Stimulated activated CD4-positive, alpha-beta T cell treated with anti-CD3 and anti-CD28 coated beads, Interleukin-2, amount 100 ng/mL, for 48 hours (primary cell): ENCODE results near the gene TBC1D20.

Source experiments
- DNase-seq, 2 donors: peaks; one replicate each; pipeline ENCODE4 v3.0.0-alpha.2; 2020

Gene TBC1D20

DNA sequence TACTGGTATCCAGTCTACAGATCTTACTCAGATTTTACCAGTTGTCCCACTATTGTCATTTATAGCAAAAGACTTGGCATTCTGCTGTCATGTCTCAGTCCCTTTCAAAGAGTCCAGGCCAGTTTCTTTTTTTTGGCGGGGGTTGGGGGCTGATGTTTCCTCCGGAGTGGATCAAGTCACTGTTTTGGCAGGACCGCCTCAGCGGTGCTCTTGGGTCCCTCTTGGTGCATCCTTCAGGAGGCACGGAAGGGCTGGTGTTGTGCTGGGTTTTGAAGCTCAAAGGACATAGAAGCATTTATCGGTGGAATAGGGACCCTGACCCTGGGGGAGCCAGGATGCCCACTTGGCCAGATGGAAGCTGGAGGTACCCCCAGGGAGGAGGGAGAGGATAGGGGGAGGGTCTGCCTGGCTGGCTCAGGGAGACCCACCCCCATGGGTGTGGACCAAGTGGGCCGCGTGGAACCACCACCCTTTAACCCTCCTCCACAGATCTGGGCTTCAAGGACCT lies 43.4 kb downstream of the TBC1D20 start:
- no peak for DNase-seq

- no peak for DNase-seq
These were observed 44.5 kb downstream of the TBC1D20 start for GRCh38 chr20:417801-418342.

- no peak for DNase-seq
These were observed 45.2 kb downstream of the TBC1D20 start for GRCh38 chr20:416950-417800.

DNA sequence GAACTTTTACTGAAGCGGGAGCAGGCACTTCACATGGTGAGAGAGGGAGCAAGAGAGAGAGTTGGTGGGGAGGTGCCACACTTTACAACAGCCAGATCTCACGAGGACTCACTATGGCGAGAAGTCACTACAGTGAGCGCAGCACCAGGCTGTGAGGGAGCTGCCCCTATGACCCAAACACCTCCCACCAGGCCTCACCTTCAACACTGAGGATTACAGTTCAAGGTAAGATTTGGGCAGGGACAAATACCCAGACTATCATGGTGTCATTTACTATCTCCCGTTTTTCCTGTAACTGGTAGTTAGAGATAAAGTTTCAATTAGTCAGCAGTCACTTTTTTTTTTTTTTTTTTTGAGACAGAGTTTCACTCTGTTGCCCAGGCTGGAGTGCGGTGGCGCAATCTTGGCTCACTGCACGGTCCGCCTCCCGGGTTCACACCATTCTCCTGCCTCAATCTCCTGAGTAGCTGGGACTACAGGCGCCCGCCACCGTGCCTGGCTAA lies 46.5 kb downstream of the TBC1D20 start:
- no peak for DNase-seq

DNA sequence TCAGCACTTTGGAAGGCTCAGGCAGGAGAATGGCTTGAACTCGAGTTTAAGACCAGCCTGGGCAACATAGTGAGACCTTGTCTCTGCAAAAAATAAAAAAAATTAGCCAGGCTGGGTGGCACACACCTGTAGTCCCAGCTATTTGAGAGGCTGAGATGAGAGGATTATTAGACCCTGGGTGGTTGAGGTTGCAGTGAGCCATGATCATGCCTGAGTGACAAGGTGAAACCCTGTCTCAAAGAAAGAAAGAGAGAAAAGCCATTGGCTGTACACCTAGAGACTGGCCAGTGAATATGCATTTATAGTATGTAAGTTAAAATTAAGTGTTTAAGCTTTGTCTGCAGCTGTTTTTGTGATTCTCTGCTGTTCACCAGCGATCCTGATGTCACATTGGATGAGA lies 48.2 kb downstream of the TBC1D20 start:
- DNase-seq = no peak

DNA sequence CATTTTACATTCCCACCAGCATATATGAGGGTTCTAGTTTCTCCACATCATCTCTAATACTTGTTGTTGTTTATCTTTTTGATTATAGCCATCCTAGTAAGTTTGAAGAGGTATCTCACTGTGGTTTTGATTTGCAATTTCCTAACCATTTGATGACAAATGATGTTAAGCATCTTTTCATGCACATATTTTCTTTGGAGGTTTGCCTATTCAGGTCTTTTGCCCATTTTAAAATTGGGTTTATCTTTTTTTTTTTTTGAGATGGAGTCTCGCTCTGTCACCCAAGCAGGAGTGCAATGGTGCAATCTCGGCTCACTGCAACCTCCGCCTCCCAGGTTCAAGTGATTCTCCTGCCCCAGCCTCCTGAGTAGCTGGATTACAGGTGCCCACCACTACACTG lies 50.3 kb downstream of the TBC1D20 start:
- DNase-seq = no peak

DNA sequence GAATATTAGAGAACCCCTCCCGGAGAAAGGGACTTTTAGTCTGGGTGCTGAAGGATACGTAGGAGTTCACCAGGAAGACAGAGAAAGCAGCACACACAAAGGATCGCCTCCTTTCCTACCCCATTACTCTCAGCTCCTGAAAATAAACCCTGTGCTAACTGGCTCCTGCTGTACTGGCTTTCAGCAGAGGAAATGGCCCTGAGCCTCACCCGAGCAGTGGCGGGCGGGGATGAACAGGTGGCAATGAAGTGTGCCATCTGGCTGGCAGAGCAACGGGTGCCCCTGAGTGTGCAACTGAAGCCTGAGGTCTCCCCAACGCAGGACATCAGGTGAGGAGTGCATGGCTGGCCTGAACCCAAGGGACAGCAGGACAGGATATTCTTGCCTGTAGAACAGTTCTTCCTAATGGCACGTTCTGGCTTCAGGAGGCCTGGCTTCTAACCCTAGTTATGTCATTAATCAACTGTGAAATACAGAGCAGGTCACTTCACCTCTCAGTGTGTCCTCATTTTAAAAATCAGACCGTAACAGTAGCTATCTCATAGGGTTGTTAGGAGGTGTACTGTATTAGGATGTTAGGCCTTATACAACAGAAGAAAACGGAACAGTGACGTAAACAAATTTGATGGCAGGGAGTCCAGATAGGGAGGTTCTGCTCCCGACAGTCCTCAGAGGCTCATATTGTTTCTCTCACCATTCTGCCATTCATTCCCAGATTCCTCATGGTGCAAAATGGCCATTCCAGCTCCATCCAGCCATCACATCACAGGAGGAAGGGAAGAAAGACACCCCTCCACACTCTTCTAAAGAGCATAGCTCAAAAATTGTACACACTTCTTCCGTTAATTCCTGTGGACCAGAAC lies 52.4 kb downstream of the TBC1D20 start:
- no peak for DNase-seq

- no peak for DNase-seq
These were observed 53.3 kb downstream of the TBC1D20 start for GRCh38 chr20:408843-409696.

- peak; percentile 83 to 84 for DNase-seq
These were observed 54.1 kb downstream of the TBC1D20 start, which contains the start of gene RBCK1 for GRCh38 chr20:407953-408842. Gene RBCK1 (plus strand): TSS chr20:408299. CDS start chr20:408758, 459 bp downstream.

DNA sequence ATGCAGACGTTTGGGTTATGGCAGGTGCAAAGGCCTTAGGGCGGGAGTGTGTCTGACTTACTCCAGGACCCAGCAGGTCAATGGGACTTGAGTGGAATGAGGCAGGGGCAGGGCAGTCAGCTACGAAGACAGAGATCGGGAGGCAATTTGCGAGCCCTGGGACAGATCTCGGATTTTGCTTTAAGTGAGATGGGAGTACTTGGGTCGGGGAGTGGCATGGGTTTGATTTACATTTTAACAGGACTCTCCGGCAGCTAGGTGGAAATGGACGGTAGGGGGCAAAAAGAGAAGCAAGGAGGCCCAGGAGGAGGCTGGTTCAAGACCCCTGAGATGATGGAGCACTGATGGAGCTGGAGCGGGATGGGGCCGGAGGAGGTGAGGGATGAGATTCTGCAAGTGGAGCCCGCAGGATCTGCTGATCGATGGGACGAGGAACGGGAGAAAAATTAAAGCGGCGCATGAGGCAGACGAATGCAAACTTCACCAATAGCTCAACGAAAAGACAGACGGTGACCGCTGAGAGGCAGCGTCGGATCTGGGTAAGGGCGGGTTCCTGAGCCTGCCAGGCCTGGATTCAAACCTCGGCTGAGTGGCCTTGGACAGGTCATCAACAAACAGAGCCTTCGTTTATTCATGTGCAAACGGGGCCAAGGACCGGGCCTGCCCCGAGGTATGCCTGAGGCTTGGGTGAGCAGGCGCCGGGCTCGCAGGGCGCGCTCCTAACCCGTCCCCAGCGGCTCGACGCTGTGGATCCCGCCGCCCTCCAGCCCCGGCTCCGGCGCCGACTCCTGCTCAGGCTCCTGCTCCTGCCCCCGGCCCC lies 55.0 kb downstream of the TBC1D20 start:
- peak; percentile 50 to 63 for DNase-seq

DNA sequence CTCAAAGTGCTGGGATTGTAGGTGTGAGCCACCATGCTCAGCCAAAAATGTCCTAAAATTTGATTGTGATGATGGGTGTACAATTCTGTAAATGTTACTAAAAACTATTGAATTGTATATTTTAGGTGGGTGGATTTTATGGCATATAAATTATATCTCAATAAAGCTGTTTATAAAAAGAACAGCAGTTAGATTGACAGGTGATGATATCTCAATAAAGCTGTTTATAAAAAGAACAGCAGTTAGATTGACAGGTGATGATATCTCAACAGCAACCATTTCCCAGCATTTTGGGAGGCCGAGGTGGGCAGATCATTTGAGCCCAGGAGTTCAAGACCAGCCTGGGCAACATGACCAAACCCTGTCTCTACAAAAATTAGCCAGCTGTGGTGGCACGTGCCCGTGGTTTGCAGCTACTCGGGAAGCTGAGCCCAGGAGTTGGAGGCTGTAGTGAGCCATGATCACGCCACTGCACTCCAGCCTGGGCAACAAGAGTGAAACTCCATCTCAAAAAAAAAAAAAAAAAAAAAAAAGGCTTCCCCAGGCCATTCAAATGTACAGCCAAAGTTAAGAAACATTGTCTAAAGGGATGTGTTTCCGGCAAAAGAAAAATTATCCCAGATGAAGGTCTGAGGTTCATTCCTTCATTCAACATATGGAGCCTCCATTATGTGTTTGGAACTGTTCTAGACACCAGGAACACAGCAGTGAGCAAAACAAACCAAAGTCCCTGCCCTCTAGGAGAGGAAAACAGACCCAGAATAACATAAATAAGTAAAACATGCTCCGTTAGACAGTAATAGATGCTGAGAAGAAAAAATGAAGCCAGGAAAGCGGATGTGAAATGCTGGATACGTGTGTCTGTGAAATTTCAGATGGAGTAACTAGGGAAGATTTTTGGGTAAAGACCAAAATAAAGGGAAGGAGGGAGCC lies 55.9 kb downstream of the TBC1D20 start:
- DNase-seq = no peak

- no peak for DNase-seq
These were observed 58.2 kb downstream of the TBC1D20 start for GRCh38 chr20:404088-404487.

- DNase-seq = no peak
These were observed 58.8 kb downstream of the TBC1D20 start for GRCh38 chr20:403582-403957.

DNA sequence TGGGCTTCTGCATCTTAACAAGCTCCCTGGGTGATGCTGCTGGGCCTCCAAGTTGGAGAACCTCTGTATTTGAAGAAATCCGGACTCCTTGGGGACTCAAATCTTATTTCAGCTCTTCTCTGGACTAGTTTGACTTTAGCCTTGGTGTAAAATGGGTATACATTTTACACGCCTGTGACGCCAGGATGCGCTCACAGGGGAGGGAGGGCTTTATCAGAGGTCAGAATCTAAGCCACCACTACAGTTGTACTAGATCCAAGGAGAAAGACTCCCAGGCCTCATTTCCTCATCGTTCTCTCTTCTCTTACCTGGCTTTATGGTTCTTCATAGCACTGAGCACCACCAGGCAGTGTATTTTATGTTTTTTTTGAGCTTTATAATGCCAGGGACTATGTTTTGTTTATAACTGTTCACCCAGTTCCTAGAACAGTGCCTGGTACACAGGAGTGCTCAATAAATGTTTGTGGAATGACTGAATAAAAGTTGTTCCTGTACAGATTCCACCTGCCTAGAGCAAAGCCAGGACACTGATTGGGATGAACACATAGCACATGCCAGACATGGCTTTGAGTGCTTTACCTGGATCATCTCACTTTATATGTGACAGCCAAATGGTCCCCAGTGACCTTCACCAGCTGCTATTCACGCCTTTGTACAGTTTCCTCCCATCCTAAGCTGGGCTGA lies 59.3 kb downstream of the TBC1D20 start:
- DNase-seq = no peak

DNA sequence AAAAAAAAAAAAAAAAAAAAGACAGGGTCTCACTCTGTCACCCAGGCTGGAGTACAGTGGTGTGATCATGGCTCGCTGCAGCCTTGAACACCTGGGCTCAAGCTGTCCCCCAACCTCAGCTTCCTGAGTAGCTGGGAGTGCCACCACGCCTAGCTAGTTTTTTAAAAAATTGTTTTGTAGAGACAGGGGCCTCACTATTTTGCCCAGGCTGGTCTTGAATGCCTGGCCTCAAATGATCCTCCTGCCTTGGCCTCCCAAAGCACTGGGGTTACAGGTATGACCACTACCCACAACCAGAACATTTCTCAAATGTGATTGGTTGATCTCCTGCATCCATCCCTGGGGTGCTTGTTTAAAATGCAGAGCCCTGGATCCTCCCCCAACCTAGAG lies 59.8 kb downstream of the TBC1D20 start:
- no peak for DNase-seq

GRCh38 chr20:401682-402495 lies 60.4 kb downstream of the TBC1D20 start:
- DNase-seq = no peak

DNA sequence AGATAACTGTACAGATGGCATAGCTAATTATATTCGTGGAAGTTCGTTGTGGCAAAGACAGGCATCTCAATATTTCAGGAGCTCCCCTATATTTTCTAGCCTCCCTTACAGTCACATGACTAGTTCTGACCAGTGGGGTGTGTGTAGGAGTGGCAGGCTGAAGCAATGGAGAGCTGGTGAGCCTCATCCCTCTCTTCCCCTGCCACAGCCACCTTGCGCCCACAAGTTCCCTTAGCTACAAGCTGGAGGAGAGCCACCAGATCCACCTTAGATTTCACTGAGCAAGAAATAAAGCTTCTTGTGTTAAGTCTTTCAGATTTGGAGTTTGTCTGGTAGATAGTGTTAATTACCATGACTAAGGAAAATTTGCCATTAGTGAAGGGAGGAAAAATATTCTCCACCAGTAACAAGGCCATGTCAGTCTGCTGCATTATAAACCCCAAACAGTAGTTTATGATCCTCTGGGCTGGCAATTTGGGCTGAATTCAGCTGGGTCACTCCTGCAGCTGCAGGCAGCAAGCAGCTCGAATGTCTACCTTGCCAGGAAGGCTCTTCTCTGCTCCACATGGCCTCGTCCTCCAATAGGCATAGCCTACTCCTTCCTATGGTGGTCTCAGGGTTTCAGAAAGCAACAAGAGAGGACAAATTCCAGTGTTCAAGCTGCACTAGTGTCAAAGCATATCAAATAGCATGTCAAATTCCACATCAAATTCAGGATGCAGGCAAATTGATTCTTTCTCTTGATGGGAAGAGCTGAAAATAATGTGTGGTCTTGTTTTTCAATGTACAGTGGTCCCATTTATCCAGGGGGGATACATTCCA lies 61.7 kb downstream of the TBC1D20 start:
- no peak for DNase-seq
